Stimulated activated CD4-positive, alpha-beta T cell treated with anti-CD3 and anti-CD28 coated beads, Interleukin-2, amount 100 ng/mL, for 4 hours (primary cell): ENCODE data around the gene GNPNAT1.
"Not testable (repeated sequence)": the region's sequence is repeated elsewhere in the genome, so short reads cannot be mapped to it uniquely, and the experiment has no call there.

ENCODE experiments used
- DNase-seq: peaks from one replicate; pipeline ENCODE4 v3.0.0-alpha.2; 2020; ENCODE audit warnings: low read depth

The GNPNAT1 gene

DNA sequence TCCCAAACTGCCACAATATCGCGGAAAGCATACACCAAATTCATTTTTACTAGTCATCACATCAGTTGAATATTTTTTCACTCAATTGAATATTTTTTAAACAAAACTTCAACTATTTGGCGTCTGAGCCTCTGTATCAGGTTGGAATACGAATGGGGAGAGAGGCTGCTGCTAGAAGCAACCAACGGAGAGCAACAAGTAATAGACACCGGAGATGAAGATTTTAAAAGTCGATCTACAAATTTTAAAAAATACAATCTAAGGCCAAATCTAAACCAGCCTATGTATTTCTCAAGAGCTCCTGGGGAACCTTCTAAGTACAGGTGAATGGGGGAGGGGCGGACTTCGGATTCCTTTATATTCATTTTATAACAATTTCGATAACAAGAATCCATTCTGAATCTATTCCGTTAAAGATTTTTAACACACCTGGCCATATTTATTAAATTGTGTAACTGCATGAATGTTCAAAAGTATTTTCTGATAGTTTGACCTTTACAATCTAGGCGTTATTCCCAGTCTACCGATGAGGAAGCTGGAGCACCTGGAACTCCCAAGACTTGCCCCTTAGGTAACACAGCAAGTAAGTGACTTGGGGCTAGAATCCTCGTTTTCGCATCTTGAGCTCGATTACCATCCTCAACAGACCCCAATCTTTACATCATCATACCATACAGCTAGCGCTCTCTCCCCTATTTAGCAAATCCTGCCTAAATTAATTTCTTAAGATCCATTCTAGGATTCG, 1.2 kb downstream of the GNPNAT1 start:
- DNase-seq = no peak

DNA sequence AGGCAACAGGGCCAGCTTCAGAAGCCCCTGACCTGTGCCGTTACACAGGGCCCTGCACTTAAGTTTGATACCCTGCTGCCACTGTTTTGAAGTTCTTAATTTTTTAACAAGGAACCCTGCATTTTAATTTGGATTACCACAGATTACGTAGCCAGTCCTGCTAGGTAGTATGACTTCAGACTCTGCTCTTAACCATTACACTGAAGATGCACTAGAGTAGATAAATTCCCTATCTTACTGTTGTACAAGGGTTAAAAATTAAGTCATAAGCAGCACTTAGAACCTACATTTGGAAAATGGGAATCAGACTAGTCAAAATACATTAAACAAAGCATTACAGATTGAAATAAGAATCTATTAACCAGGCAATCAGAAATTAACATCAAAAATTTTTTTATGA, 2.3 kb downstream of the GNPNAT1 start:
- no peak for DNase-seq

DNA sequence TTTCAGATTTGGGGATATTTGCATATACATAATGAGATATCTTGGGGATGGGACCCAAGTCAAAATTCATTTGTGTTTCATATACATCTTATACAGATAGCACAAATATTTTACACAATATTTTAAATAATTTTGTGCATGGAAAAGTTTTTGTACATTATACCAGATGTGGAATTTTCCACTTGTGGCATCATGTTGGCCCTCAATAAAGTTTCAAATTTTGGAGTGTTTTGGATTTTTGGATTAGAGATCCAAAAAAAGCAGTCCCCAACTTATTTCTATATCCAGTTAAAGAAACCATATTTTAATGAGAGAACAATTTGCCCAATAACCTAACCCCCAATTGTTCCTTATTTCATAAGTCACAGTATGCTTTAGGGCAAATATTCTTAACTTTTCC, 4.5 kb downstream of the GNPNAT1 start:
- no peak for DNase-seq

DNA sequence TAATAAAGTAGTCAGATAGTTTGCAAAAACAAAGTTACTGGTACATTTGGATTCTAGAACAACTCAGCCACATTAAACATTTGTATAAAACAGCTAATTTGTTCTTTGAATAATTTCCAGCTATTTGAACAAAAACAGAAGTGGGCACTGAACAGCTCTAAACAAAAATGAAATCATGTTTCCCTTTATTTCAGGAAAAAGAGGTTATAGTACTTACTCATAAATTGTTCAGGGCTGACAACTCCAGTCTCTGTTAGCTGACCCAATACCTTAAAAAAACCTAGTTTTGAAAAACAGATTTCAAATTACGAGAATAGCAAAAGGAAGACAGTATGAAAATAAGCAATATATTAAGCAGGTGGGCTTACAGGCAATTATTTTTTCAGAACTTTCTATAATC, 8.2 kb downstream of the GNPNAT1 start:
- no peak for DNase-seq

DNA sequence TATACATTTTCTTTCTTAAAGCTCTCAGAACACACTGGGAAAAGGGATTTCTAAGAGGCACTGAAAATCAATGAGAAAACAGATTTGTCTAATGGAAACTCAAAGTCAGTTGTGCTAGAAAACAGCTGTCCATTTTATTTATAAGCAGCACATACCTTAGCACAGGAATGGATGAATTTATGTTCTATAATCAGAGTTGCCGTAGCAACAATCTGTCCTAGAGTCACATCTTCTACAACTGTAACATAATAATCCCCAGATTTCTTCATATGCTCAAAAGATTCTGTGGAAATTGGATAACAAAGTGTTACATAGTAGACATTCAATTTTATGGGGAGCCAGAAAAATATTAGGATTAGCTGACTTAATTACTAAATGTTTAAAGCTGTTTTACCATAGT, 9.8 kb downstream of the GNPNAT1 start:
- no peak for DNase-seq

DNA sequence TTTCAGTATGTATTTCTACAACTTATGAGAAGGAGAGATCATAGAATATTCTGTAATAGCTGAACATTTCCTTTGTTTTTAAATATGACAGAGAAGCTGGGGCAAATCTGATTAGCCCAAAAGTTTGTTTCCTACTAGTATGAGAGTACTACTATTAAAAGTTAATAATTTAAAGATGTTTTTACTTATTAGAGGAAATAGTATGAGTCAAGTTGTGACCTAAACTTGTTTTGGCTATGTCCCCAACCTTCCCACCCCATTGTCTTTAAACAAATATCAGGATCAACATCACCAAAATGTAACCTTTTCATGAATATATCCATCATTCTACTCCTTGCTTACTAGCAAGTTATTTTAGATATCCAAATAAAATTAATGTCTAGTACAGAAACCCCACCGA, 10.5 kb downstream of the GNPNAT1 start:
- DNase-seq = no peak

DNA sequence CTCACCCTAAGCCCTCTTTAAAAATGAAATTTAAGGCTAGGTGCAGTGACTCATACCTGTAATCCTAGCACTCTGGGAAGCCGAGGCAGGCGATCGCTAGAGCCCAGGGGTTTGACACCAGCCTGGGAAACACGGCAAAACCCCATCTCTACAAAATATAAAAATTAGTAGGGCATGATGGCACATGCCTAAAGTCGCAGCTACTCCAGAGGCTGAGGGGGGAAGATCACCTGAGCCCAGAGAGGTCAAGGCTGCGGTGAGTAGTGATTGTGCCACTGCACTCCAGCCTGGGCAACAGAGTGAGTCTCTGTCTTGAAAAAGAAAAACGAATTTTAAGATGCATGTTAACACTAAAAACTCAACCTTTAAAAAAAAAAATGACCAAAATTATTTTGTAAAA, 12.7 kb downstream of the GNPNAT1 start:
- DNase-seq = no peak

DNA sequence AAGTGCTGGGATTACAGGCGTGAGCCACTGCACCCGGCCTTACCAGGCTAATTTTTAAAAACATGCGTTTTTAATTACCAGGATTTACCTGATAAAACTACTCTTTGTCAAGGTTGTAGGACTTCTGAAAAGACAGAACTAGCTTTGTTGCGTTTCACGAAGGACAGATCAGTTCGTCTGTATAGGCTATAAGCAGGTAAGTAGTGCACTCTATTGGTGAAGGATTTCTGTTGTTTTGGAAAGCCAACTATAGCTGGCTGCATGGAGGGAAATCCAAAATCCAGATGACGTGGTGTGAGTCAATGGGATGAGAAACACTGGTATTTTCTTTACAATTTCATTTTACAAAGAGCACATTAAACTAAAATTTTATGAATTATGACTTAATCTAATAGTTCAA, 14.6 kb downstream of the GNPNAT1 start:
- no peak for DNase-seq

DNA sequence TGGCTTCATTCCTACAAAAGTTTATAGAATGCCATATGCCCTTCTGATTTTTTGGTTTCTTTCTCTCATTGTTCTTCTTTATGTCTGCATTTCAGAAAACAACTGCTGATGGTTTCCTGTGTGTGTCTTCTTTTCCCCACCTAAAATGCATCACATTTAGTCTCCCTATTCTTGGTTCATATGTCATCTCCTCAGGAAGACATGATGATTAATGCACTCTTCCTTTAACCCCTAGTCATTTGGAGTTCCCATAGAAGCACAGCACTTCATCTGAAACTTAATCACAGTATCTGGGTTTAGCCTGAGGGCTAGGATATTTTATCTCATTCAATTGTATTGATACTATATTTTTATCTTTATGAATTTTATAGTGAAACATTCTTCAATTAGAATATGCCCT, 21.5 kb downstream of the GNPNAT1 start:
- DNase-seq = no peak

DNA sequence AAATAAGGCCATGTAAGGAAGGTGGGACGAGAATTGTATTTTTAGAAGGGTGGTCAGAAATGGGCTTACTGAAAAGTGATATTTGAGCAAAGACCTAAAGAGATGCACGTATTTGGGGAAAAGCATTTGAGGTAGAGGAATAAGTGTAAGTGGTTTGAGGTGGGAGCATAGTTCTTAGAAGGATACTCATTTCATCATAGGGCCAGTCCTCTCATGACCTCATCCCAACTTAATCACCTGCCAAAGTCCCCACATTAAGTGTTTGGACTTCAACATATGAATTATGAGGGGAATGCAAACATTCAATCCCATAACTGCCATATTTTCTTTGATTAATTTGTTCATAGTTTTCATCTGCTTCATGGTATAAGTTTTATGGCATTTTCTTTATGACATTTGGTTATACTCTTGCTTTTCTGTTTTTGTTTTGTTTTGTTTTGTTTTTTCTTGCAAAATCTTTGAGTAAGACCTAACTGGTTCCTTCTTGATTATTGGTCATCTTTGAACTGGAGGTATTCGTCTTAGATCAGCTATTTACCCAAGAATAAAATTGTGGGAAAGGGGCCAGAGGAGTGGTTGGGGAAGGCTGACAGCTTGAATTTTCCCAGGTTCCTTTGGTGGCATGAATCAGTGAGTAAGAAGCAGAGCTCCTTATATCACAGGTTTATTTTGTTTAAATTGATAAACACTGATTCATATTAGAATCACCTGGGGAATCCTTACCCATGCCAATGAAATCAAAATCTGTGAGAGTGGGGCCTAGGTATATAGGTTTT, 24.2 kb downstream of the GNPNAT1 start:
- no peak for DNase-seq

DNA sequence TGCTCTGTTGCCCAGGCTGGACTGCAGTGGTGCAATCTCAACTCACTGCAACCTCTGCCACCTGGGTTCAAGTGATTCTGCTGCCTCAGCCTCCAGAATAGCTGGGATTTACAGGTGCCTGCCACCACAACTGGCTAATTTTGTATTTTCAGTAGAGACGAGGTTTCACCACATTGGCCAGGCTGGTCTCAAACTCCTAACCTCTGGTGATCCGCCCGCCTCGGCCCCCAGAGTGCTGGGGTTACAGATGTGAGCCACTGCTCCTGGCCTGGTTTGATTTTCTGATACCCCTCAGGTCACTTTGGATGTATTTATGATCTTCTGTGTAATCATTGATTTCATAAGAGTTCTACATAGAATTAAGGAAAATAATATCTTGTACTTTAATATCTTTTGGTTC, 28.5 kb downstream of the GNPNAT1 start:
- not testable (repeated sequence) for DNase-seq

DNA sequence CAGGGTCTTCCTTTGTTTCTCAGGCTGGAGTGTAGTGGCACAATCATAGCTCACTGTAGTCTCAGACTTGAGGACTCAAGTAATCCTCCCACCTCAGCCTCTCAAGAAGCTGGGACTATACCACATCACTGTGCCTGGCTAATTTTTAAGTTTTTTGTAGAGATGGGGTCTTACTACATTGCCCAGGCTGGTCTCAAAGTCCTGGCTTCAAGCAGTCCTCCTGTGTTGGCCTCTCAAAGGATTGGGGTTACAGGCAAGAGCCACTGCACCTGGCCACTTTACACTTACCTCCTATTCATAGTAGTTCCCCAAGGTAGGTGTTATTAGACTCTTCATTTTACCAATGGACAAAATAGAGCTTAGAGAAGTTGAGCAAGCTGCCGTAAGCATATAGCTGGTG, 32.3 kb downstream of the GNPNAT1 start:
- DNase-seq = no peak

DNA sequence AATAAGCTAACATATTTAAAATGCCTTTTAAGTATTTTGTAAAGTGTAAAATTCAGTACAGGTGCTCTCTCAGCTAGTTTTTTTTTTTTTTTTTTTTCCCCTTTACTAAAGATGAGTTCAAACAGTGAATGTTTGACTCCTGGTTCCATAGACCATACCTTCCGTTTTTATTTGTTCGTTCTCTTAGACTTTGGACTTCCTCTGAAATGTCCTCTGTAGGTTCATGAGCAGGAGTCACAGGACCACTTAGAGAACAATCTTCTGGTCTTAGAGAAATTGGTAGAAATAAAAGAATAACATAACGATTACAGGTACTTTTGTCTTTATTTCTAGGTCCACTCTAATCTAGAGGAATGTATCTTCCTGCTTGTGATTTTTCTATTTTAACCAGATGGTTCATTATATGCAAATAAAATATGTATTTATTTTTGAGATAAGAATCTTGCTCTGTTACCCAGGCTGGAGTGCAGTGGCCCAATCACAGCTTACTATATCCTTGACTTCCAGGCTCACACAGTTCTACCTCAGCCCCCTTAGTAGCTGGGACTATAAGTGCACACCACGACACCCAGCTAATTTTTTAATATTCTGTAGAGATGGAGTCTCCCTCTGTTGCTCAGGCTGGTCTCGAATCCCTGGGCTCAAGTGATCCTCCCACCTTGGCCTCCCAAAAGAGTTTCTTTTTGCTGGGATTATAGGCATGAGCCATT, 35.6 kb downstream of the GNPNAT1 start:
- DNase-seq = no peak

DNA sequence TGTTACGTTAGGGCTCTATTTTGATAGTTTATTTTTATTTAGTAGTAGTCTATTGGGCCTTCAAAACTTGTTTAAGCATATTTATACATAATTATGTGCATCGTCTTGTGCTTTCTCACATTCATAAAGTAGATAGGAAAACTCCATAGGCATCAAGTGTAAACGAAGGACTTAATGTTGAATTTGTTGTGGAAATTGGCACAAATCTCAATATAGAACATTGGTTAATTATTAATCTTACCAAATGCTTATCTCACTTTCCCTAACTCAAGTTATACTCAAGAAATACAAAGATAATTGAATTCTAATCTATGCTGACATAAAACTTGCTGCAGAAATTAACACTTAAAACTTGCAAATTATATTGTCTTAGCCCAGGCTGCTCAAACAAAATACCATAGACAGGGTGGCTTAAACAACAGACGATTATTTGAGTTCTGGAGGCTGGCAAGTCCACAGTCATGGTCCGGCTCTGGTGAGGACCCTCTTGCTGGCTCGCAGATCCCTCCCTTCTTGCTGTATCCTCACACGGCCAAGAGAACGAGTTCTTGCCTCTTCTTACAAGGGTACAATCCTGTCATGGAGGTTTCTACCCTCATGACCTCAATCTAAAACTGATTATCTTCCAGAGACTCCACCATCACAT, 42.6 kb downstream of the GNPNAT1 start:
- no peak for DNase-seq

DNA sequence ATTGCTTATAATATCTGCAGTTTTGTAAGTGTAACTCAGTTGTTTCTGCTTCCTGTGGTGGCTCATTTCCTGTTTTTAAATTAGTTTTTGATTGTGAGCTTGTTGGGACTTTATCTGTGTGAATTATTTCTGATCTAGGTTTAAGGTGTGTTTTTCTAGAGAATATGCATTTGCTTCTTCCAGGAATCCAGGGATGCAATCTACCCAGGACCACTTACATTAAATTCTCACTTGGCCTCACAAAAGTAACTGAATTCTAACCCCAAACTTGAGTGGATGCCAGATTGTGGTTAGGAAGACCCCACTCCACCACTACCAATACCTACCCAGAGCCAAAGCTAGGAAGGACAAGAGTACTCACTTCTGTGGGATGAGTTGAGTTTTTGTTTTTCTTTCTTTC, 49.5 kb downstream of the GNPNAT1 start:
- no peak for DNase-seq

DNA sequence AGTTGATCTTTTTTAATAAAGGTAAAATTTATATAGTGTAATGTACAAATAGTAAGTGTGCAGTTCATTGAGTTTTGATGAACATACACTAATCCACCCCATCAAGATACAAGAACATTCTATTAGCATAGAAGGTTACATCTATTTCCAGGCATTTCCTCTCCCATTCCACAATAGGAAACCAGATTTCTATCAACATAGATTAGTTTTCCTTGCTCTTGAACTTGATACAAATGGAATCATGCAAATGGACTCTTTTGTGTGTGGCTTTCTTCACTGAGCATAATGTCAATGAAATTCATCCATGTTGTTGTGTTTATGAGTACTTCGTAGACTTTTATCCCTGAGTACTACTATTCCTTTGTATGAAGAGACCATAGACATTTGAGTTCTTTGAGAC, 50.7 kb downstream of the GNPNAT1 start:
- no peak for DNase-seq

DNA sequence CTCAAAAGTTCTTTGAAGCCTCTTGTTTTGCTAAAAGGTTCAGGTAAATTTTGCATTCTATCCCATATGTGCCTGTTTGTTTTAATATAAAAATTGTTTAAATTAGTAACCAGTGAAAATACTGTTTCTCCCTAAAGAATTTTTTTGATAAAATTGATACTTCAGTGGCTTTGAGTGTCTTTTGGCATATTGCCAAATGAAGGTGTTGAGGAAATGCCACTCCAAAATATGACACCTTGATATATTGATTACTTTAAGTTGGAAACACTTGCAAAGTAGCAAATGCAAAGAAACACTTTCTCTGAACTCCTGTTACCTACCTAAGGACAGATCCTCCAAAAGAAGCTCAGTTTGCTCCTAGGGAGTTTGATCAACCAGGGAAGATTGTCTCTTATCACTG, 53.0 kb downstream of the GNPNAT1 start:
- DNase-seq = no peak

DNA sequence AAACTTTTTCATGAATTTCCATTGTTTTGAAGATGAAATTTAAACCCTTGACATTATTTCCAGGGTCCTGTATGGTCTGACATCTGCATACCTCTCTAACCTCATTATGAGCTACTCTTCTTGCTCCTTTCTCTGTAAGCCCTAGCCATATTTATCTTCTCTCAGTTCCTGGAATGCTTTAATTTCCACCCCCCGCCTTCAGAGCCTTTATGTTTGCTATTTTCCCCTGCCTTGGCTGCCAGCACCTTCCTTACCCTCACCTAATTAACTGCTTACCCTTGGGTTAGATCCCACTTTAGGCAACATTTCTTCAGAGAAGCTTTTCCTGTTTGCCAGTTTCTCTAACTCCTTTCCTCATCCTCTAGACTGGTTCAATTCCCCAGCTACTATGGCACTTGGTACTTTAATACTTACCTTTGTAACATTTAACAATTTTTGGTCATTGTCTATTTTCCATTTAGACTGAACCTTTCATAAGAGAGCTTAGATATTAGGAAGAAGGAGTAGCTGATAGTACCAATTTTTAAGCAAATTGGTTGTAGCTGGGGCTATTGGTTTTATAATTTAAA, 55.4 kb downstream of the GNPNAT1 start:
- no peak for DNase-seq

DNA sequence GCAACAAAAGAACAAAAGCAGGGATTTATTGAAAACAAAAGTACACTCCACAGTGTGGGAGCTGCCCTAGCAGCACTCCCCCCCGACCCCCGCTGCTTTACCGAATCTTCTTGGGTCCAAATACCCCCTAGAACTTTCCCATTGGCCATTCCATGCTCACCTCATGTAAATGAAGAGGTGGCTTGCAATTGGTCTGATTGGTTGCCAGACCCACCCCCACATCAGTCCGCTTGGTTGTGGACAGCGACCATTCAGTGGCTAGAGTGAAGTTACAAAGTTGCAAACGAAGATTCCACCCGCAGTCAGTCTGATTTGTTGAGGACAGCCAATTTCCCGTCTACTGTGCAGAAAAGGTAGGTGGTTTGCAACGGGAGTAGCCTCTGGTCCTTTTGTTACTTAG, 57.6 kb downstream of the GNPNAT1 start:
- no peak for DNase-seq

DNA sequence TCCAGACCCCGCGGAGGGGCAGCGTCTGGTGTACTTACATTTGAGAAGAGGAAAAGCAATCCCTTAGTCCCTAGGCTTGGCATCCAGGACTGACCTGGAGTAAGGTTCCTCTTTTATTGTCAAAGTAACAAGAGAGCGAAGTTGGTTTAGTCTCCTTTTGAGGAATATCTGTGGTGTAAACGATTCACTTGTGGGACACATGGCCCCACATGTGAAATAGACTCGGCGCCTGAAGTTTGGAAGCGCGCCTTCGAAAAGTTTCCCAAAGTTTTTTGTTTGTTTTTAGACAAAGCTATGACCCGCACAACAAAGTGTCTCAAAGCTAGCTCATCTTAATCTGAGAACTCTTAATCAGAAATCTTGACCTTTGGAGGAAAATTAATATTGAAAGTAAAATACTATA, 60.7 kb downstream of the GNPNAT1 start:
- no peak for DNase-seq

DNA sequence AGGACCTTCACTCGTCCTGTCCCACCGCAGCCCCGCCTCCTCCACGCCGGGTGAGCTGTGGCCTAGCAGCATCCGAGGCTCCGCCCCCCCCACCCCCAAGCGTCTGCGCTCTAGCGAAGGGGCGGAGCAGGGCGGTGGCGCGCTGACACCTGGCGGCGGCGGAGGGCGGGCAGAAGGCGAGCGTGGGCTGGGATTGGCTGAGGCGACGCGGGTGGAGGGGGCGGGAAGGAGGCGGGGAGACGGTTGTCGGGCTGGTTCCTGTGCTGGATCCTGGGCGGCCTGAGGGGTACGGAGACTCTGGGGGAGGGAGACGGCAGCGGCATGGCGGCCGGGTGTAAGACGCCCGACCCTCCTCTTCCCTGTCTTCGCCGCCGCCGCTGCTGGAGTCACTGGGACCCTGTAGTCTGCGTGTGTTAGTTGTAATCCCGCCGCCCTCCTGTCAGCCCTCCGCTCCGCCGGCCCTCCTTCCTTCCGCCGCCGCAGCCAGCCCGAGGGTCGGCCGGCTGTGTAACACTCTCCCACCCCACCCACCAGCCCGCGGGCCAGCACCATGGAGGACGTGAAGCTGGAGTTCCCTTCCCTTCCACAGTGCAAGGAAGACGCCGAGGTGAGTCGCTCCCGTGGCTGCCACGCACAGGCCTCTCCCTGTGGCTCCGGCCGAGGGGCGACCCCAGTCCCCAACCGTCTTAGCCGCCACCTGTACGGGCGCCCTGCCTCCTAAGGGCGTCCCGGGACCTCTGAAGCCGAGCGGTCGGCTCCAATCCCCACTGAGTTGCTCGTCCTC, 61.3 kb downstream of the GNPNAT1 start, which contains the start of gene STYX:
Gene STYX (plus strand): TSS at position 242 of the 784 bp plus-strand sequence. CDS start 309 bp downstream, at position 551.
- DNase-seq = peak; percentile 98
